ENCODE results near the gene TCF4.

The TCF4 gene

DNA sequence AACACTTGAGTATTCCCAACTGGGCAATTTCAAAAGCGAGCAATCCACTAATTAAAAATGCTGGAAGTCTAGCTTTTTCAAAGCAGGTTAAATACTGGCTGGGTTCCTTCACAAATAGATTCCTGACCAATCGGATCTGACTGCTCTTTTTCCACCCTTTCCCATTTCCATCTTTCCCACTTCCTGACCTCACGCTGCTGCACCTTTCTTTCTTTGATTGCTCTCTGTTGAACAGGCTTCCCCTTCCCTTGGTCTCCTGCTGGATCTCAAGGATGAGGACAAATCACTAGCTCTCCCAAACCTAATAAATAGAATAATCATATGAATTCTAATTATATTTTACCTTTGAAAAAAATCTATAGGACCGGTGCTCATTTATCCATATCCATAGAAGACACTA lies 121.2 kb downstream of the TCF4 start:
- no peak for DNase-seq

GRCh38 chr18:55465313-55465712 lies 122.7 kb downstream of the TCF4 start:
- no peak for DNase-seq

GRCh38 chr18:55464581-55464980 lies 123.4 kb downstream of the TCF4 start:
- no peak for DNase-seq

GRCh38 chr18:55462652-55463051 lies 125.3 kb downstream of the TCF4 start:
- no peak for DNase-seq

DNA sequence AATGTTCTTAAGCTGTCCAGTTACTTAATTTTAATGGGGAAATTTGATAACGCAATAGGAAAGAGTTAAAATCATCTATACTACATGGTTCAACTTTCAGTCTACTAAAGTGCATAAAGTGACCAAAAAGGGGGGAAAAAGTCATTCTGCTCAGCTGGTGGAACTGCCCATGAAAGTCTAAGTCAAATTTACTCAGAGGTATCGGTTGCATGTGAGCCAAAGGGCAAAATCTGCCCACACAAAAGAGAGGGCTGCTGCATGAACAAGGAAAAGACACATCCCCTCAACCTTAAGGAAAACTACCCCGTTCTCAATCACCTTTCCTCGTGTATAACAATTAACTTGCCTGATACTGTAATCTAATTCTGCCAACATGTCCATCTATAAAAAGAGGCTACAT lies 126.1 kb downstream of the TCF4 start:
- no peak for DNase-seq

DNA sequence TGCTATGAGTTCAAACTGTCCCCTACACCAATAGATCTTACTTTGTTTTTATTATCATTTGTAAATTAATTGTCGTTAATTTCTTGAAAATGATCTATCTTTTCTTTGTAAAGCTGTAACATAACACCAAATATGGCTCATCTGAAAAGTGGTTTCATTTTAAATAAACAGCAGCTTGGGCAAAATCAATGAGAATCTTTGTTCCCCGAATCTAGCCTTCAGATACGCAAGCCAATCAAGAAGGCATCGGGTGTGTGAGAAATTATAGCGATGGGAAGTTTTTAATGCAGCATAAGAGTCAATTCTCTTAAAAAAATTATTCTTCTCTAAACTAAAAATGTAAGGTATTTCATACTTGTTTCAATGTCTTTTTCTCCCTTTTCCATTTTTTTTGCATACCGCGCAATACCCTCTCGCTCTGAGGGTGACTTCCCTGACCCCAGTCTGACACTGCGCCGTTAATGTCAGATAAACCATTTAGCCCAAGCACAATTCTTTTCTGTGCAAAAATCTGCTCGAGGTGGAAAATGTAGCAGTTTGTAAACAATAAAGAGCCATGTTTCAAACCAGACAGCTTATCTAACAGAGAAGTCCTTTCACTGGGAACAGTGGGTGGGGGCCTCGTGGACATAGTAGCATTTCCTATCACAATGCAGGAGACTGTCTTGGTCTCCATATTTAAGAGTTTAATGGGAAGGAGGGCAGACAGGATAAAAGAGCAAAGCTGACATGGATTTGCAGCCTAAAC lies 129.4 kb downstream of the TCF4 start:
- DNase-seq, result no peak

DNA sequence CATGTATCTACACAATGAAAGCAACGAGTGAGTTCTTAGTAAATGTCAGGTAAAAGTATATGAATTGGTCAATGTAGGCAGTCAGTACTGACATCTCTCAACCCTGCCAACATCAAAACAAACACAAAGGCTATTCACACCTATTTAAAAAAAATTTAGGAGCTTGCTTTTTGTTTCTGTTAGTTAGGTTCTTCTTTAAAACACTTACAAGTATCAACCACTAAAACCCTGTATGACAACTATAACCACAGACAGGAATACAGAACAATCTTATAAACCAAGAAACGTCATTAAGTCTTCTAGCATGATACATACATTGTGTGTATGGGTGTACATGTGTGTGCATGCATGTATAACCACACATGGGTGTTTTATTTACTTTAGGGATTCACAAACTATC lies 131.0 kb downstream of the TCF4 start:
- DNase-seq, result no peak

- DNase-seq, result no peak
These were observed 132.1 kb downstream of the TCF4 start for GRCh38 chr18:55455938-55456337.

- DNase-seq, result no peak
These were observed 134.8 kb downstream of the TCF4 start for GRCh38 chr18:55453186-55453585.

- no peak for DNase-seq
These were observed 135.8 kb downstream of the TCF4 start for GRCh38 chr18:55452123-55452611.

DNA sequence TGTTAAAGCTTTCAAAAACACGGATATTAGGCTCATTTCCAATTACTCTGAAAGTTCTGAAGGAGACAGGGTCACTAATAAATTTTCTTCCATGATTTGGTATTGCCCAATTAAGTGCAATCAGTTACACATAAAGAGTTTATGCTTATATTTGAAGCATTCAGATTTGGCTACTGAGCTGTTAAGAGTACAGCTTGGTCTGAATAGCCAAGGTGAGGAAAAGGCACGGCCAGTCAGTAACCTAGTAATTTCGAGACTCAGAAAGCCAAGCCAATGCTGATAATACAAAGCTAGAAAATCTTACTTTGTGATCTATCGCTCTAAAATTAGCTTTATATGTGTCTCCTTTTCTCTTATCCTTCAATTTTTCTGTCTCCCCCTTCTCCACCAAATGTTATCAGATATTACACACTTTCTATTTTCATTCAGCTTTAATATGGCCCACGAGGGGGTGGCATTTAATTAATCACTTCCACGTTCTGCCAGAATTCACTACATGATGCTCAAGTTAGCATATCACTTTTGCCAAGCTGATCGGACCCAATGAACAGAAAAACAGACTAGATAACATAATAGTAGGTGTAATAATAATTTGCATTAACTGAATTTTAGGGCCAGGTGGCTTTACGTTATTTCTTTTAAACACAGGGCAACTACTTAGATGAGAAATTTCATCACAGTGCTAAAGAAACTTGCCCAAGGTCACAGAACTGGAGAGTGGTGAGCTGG lies 138.4 kb downstream of the TCF4 start:
- DNase-seq, result no peak

DNA sequence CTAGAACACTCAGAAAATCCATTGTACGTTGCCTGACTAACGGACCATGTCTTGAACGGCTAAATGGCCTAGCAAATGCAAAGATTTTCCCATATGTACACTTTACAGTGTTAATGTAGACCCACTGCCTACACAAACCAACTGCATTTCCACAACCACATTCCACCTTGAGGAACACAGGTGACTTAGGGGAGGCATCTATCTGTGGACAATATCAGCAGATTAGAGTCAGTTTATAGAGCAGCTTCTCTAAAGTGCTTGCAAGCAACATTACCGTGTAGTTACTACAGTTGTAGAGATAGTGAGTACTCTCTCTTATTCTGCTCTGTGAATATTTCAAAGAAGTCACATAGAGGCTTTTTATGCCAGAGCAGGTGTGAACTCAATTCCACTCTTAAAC lies 139.6 kb downstream of the TCF4 start:
- no peak for DNase-seq

- DNase-seq, result no peak
These were observed 140.3 kb downstream of the TCF4 start for GRCh38 chr18:55447672-55448018.

GRCh38 chr18:55446996-55447671 lies 140.9 kb downstream of the TCF4 start:
- no peak for DNase-seq

GRCh38 chr18:55444536-55444935 lies 143.5 kb downstream of the TCF4 start:
- DNase-seq, result no peak

DNA sequence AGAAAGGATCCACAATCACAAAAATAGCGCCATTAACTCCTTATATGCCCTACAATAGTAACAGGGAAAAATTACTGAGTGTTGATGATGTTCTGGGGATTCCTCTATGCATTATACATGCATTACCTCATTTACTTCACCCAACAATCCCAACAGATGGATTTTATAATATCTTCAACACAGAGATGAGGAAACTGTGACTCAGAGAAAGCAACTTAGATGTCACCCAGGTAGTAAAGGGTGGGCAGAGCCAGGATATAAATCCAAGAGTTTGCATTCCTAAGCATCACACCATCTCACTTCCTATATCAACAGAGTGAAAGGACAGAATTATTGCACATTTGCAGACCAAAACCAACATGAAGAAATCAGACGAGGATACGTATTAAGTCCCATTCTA lies 144.2 kb downstream of the TCF4 start:
- no peak for DNase-seq

DNA sequence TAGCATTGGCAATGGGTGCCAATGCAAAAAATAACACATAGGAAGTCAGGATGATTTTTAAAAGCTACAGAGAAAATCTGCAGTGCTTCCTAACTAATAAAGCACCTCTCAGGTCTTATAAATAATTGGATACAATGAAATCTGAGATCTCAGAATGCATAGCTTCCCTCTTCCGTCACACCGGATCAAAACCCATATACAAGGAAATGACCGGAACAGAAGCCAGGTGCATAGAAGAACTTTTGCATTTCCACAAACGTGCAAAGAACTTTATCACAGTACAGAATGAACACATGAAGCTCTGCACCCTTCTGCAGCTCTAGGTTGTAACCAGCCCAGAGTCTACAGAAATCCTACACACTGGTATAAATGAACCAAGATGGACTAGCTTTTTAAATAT lies 145.4 kb downstream of the TCF4 start:
- no peak for DNase-seq

GRCh38 chr18:55440988-55441387 lies 147.0 kb downstream of the TCF4 start:
- DNase-seq, result no peak

GRCh38 chr18:55439056-55439455 lies 148.9 kb downstream of the TCF4 start:
- no peak for DNase-seq

- DNase-seq, result no peak
These were observed 152.4 kb downstream of the TCF4 start for GRCh38 chr18:55435592-55435991.

- DNase-seq, result no peak
These were observed 154.3 kb downstream of the TCF4 start for GRCh38 chr18:55433648-55434047.

DNA sequence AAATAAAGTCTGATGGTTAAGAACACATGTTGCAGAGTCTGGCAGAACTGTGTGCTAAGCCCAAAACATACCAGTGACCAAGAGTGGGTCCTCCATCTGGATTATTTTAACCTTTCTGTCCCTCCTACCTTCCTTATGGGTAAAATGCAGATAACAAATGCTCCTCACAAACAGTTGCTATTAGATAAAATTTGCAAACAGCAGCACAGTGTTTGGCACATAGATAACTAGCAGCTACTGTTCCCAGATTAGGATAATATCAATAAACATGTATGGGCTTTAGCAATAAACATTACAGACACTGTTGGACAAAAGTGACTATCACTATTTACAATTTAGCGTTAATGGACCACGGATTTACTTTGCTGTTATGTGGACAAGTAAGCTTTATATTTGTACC lies 154.9 kb downstream of the TCF4 start:
- no peak for DNase-seq

GRCh38 chr18:55432307-55433040 lies 155.5 kb downstream of the TCF4 start:
- DNase-seq, result no peak

Data from CD4-positive, alpha-beta T cell treated with Interferon gamma for 1 hour (primary cell).